Urinary bladder (tissue), 4 donors: ENCODE measurements around the gene ZNF486. TPM values are rescaled to one million over a fixed set of nuclear protein-coding genes. Genes with fewer than 3 reads are reported as not detected.
"Not testable (repeated sequence)": the region's sequence is repeated elsewhere in the genome, so short reads cannot be mapped to it uniquely, and the experiment has no call there.

Experiments used
- DNase-seq: peaks from one replicate; pipeline ENCODE4 v3.0.0-alpha.2; 2015; ENCODE audit errors: extremely low spot score
- H3K27ac ChIP-seq: one replicate; pipeline ENCODE4 v1.5.1; 2013; ENCODE audit warnings: low read depth, mild to moderate bottlenecking, moderate library complexity
- H3K36me3 ChIP-seq: one replicate; pipeline ENCODE4 v1.6.1; 2013; ENCODE audit warnings: mild to moderate bottlenecking, moderate library complexity; ENCODE audit not compliant: insufficient read depth
- H3K4me1 ChIP-seq: one replicate; pipeline ENCODE4 v1.6.1; 2013; ENCODE audit warnings: mild to moderate bottlenecking, moderate library complexity; ENCODE audit not compliant: insufficient read depth
- H3K4me3 ChIP-seq: one replicate; pipeline ENCODE4 v1.5.1; 2013; ENCODE audit warnings: low read depth, low read length
- WGBS: extraction: QIAGEN DNeasy Blood & Tissue Kit; methylation state at CpG from one replicate; pipeline ENCODE4 v1.1.7; 2013; 5-methylcytosine and 5-hydroxymethylcytosine counted together
- polyA plus RNA-seq: library from polyadenylated mRNA; stranded (reverse); fragments of 200-250 nt; gene quantifications from one replicate; pipeline ENCODE4 v1.2.3, GENCODE V29; 2013
- total RNA-seq: library from RNA; depleted of rRNA; stranded (reverse); fragments of >200 nt; gene quantifications from one replicate; pipeline ENCODE4 v1.2.3, GENCODE V29; 2014
- donor health status: healthy with polysubstance abuse.
- donor health status: healthy.

Gene ZNF486
- total and polyA plus RNA-seq, 2 donors, result 5.1 to 23.4 TPM

DNA sequence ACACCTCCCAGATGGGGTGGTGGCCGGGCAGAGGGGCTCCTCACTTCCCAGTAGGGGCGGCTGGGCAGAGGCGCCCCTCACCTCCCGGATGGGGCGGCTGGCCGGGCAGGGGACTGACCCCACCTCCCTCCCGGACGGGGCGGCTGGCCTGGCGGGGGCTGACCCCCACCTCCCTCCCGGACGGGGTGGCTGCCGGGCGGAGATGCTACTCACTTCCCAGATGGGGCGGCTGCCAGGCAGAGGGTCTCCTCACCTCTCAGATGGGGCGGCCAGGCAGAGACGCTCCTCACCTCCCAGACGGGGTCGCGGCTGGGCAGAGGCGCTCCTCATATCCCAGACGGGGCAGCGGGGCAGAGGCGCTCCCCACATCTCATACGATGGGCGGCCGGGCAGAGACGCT, 8.8 kb downstream of the ZNF486 start:
- 97% methylated on average over 28 of the region's 28 CpGs for WGBS
- not testable (repeated sequence) for H3K36me3 ChIP-seq, H3K27ac ChIP-seq, H3K4me1 ChIP-seq, DNase-seq, H3K4me3 ChIP-seq

DNA sequence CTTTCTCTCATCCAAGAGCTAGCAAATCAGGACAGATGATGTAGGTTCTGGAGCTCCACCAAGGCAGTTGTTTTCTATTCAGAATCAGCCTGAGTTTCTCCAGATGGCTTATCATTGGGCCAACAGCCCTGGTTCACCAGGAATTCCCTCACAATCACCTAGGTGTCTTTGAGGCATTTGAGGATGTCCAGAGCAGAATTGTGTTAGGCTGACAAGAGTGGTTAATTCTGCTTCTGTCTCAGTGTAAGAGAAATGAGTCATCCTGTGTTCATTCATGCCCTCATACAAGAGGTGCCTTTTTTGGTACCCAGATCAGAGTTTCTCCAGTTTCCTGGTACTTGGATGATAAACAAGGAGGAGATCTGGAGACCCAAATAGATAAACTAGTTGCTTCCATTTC, 12.9 kb downstream of the ZNF486 start:
- not testable (repeated sequence) for H3K27ac ChIP-seq, DNase-seq

DNA sequence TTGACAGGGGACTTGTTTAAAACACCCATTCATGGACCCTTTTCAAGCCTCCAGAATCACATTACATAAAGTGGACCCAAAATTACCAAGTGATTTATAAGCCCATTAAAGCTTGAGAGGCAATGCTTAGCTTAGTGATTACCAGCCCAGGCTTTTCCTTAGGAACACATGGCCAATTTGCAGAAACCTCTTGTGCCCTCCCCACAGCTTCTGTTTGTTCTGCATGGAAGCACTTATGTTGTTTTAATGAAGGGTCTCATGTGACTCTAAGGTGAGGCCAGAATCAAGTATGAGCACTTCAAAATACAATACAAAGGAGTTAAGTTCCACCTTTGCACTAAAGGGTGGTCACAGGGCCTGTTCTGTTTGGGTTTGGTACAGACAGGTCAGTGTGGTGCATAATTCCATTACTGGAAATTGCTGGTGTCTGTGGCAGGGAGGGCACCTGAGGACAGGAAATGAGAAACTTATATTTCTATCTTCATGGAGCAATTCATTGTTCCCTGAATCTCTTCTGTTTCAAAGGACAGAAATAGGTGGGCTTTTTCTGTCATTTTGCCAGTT, 15.3 kb downstream of the ZNF486 start:
- no peak overlapping the region for H3K27ac ChIP-seq
- H3K36me3 ChIP-seq, result peaks cover 4% of the 10 kb centered on the region
- DNase-seq, result no peak
- H3K4me3 ChIP-seq, result no peak overlapping the region
- no peaks in the 10 kb centered on the region for H3K4me1 ChIP-seq

More for the DNA sequence above, 12.9 kb downstream of the ZNF486 start:
- not testable (repeated sequence) for H3K4me3 ChIP-seq, H3K36me3 ChIP-seq, H3K4me1 ChIP-seq

- H3K27ac ChIP-seq, result no peak overlapping the region
- WGBS, result 85% methylated on average over 4 of the region's 4 CpGs
- DNase-seq, result no peak
Observed at GRCh38 chr19:20186174-20186573, 19.2 kb downstream of the ZNF486 start.

GRCh38 chr19:20197747-20198146, 30.7 kb downstream of the ZNF486 start:
- 97% methylated on average over 3 of the region's 3 CpGs for WGBS
- no peak overlapping the region for H3K27ac ChIP-seq
- H3K4me1 ChIP-seq, result no peaks in the 10 kb centered on the region
- H3K4me3 ChIP-seq, result no peak overlapping the region
- no peak for DNase-seq
- H3K36me3 ChIP-seq, result peaks cover 11% of the 10 kb centered on the region

More at GRCh38 chr19:20186174-20186573, 19.2 kb downstream of the ZNF486 start:
- H3K4me3 ChIP-seq, result no peak overlapping the region
- H3K36me3 ChIP-seq, result peaks cover 7% of the 10 kb centered on the region
- H3K4me1 ChIP-seq, result no peaks in the 10 kb centered on the region

DNA sequence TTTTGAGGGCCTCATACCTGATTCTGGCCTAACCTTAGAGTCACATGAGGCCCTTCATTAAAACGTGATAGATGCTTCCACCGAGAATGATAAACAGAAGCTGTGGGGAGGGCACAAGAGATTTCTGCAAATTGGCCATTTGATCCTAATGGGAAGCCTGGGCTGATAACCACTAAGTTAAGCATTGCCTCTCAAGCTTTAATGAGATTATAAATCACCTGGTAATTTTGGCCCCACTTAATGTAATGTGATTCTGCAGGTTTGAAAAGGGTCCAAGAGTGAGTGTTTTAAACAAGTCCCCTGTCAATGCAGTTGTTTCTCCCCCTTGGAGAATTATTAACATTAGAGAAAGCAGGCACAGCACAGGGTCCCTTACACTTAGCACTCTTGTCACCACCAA, 42.0 kb downstream of the ZNF486 start:
- WGBS, result 46% methylated on average over 2 of the region's 2 CpGs
- no peaks in the 10 kb centered on the region for H3K4me1 ChIP-seq
- DNase-seq, result no peak
- no peak overlapping the region for H3K4me3 ChIP-seq
- H3K27ac ChIP-seq, result no peak overlapping the region
- H3K36me3 ChIP-seq, result no peaks in the 10 kb centered on the region

GRCh38 chr19:20214366-20214765, 47.4 kb downstream of the ZNF486 start:
- DNase-seq, H3K27ac ChIP-seq, H3K4me3 ChIP-seq, H3K4me1 ChIP-seq, H3K36me3 ChIP-seq: not testable (repeated sequence)
- WGBS, result 92% methylated on average over 26 of the region's 26 CpGs

- not testable (repeated sequence) for H3K27ac ChIP-seq, H3K4me3 ChIP-seq, H3K36me3 ChIP-seq, DNase-seq, H3K4me1 ChIP-seq
- WGBS, result 77% methylated on average over 1 of the region's 1 CpG
Observed at GRCh38 chr19:20221605-20222004, 54.6 kb downstream of the ZNF486 start.

DNA sequence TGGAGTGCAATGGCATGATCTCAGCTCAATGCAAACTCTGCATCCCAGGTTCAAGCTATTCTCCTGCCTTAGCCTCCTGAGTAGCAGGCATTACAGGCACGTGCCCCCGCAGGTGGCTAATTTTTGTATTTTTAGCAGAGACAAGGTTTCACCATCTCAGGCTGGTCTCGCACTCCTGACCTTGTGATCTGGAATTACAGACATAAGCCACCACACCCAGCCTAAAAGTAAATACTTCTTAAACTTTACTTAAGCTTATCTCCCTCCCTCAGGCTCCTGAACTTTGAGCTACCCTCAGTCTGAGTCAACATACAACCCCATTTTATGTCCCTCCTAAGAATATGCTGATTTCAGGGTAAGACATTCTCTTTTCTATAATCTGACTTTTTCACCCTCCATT, 66.1 kb downstream of the ZNF486 start:
- no peaks in the 10 kb centered on the region for H3K4me1 ChIP-seq
- H3K4me3 ChIP-seq, result no peak overlapping the region
- 92% methylated on average over 3 of the region's 3 CpGs for WGBS
- no peak for DNase-seq
- no peaks in the 10 kb centered on the region for H3K36me3 ChIP-seq
- H3K27ac ChIP-seq, result no peak overlapping the region

- H3K27ac ChIP-seq, result no peak overlapping the region
- WGBS, result 96% methylated on average over 8 of the region's 8 CpGs
- DNase-seq, result no peak
Observed at GRCh38 chr19:20235156-20235555, 68.1 kb downstream of the ZNF486 start.

DNA sequence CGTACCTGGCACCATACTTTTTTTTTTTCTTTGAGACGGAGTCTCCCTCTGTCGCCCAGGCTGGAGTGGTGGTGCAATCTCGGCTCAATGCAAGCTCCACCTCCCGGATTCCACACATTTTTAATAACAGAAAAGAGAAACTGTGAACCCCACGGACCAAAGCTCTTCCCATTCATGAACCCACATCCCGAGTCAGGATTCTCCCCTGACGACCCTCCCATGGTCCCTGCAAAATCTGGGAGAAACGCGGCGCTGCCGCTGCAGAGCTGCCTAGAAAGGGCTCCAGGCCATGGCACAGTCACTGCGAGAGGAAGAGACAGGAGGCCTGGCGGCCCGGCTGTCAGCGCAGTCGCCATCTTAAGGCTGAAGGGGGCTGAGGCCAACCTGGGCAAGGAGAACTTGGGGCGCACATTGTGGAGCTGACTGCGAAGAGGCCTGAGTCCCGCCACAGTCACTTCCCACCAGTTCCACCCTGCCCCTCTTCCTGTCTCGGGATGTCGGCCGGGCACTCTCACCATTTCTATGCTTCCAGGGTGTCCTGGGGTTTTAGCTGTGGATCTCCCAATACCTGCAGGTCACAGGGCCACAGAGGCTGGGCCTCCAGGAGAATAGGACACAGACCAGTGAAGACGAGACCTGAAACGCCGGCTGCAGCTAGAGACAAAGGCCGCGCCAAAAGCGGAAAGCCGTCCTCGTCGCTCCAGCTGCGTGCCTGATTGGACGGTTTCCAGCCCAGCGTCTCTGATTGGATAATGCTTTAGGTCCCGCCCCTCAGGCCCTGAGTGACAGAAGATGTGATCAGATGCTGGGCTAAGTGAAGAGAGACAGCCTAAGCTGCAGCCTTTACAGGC, 71.0 kb downstream of the ZNF486 start:
- Histone ChIP-seq H3K4me3 (peak overlapping the region; percentile 50), H3K27ac (no peak overlapping the region), H3K4me1 (no peaks in the 10 kb centered on the region), H3K36me3 (no peaks in the 10 kb centered on the region)
- peak; percentile 87 for DNase-seq
- WGBS, result under 1% methylated on average over 36 of the region's 36 CpGs

More at GRCh38 chr19:20235156-20235555, 68.1 kb downstream of the ZNF486 start:
- Histone ChIP-seq H3K4me1 (no peaks in the 10 kb centered on the region), H3K4me3 (no peak overlapping the region), H3K36me3 (no peaks in the 10 kb centered on the region)

DNA sequence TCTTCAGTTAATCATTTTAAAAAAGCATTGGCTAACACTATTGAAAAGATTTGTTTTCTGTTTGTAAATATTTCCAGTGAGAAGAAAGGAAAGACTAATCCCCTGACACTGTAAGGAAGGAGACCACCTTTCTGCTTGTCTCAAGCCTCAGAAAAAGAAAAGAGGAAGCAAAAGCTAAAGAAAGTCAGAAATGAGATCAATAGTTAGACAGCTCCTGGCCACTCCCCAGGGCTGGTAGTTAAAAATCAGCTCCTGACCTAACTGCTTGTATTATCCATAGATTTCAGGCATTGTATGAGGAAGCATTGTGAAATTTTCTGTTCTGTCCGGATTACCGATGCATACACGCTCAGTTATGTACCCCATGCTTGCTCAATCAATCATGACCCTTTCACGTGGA, 76.6 kb downstream of the ZNF486 start:
- DNase-seq, result no peak
- Histone ChIP-seq H3K36me3 (no peaks in the 10 kb centered on the region), H3K27ac (no peak overlapping the region), H3K4me3 (no peak overlapping the region), H3K4me1 (no peaks in the 10 kb centered on the region)
- WGBS, result 87% methylated on average over 4 of the region's 4 CpGs

DNA sequence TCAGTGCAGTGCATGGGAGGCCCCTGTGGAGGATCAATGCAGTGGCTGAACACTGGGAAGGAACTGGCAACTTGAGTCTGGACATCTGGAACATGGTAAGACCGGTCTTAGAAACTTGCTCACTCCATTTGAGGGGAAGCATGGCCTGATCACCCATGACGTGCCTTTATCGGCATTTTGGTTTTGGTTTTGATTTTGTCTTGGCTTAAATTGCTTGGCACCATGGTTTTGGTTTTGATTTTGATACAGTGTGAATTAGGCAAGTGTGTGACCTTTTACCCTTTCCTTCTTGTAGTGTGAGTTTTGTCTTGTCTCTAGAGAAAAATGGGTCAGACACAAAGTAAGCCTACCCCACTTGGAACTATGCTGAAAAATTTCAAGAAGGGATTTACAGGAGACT, 77.3 kb downstream of the ZNF486 start:
- DNase-seq, result no peak
- Histone ChIP-seq H3K4me3 (no peak overlapping the region), H3K4me1 (no peaks in the 10 kb centered on the region), H3K36me3 (no peaks in the 10 kb centered on the region), H3K27ac (no peak overlapping the region)
- 89% methylated on average over 3 of the region's 3 CpGs for WGBS

GRCh38 chr19:20245309-20245708, 78.3 kb downstream of the ZNF486 start:
- no peaks in the 10 kb centered on the region for H3K36me3 ChIP-seq
- no peaks in the 10 kb centered on the region for H3K4me1 ChIP-seq
- no peak overlapping the region for H3K4me3 ChIP-seq
- DNase-seq, result no peak
- no peak overlapping the region for H3K27ac ChIP-seq
